GM10266 (cell line): ENCODE measurements around the gene TAF3.

Experiments used
- DNase-seq: peaks from one replicate; pipeline ENCODE4 v3.0.0; 2012; ENCODE audit errors: extremely low spot score
- TF ChIP-seq, protein P1 (sequence below): IDR thresholded peaks from 2 replicates; pipeline ENCODE4 v1.5.1; 2012; ENCODE audit warnings: mild to moderate bottlenecking, low read depth; ENCODE audit not compliant: control insufficient read depth, insufficient read depth; ENCODE audit errors: missing control alignments

The TAF3 gene

DNA sequence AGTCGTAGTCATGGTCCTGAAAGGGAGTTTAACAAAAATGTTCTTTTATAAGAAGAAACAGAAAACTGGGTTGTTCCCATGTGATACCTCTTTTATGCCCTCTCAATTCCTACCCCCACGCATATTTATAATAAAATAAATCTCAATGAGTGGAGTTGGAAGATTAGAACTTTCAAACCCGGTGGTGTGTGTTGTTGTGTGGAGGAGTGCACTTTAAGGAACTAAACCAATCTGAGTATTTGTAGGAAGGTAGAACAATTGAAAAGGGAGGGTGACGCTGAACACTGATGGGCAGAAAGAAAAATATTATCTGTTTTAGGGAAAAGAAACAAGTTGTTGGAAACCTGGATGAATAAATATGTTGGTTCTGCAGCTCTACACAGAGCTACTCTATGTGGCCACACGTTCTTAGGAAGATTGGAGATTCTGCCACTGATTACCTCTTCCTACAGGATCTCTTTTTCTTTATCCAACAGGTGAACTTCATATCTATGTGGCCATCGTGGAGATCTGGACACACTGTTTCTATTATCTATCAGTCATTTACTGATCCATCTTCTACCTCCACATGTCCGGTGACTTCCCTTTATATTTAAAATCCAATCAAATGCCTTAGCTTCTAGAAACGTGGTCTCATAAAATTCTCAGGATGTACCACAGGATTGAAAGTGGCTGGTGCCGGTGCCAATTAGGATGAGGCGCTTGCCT, 223.1 kb downstream of the TAF3 start:
- DNase-seq, result no peak

GRCh38 chr10:8041992-8042720, 223.9 kb downstream of the TAF3 start:
- TF ChIP-seq, protein P1, sequence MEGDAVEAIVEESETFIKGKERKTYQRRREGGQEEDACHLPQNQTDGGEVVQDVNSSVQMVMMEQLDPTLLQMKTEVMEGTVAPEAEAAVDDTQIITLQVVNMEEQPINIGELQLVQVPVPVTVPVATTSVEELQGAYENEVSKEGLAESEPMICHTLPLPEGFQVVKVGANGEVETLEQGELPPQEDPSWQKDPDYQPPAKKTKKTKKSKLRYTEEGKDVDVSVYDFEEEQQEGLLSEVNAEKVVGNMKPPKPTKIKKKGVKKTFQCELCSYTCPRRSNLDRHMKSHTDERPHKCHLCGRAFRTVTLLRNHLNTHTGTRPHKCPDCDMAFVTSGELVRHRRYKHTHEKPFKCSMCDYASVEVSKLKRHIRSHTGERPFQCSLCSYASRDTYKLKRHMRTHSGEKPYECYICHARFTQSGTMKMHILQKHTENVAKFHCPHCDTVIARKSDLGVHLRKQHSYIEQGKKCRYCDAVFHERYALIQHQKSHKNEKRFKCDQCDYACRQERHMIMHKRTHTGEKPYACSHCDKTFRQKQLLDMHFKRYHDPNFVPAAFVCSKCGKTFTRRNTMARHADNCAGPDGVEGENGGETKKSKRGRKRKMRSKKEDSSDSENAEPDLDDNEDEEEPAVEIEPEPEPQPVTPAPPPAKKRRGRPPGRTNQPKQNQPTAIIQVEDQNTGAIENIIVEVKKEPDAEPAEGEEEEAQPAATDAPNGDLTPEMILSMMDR, result no peak
- no peak for DNase-seq

More for the DNA sequence above, 223.1 kb downstream of the TAF3 start:
- TF ChIP-seq, protein P1, result no peak

- DNase-seq, result no peak
- TF ChIP-seq, protein P1, result no peak
Measured at GRCh38 chr10:8042721-8043568, 224.6 kb downstream of the TAF3 start.

- peak; percentile 57 for DNase-seq
- TF ChIP-seq, protein P1, result peak; percentile 36
Measured at GRCh38 chr10:8043569-8044306, 225.4 kb downstream of the TAF3 start.

DNA sequence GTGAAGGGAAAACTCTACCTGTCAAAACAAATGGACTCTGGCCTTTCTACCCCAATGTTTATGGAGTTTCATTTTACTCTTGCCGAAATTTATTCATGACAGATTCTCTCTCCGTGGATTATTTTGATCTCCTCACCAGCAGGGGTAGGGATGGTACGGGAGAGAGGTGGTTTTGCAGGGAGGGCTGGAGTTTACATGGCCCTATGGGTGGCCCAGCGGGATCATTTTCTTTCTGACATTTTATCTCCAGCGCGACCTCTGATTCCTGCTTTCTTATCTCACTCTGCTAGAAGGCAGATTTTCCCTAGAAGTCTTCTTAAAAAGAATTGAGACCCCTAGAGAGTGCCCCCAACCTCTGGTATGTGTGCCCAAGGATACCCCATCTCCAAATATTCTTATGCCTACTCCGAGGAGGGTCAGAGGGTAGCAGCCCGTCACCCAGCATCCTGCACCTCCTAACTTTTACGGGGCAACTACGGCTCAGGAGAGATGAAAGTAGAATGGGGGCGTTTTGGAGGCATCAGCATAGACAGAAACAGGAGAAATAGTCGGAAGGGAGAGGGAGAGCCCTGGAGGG, 226.1 kb downstream of the TAF3 start:
- TF ChIP-seq, protein P1, result no peak
- DNase-seq, result no peak

GRCh38 chr10:8044908-8045725, 226.8 kb downstream of the TAF3 start:
- TF ChIP-seq, protein P1, result no peak
- DNase-seq, result no peak
